Measurements from ENCODE around the gene ZBTB46.

- no peak for TF ChIP-seq CTCF (IDR thresholded peaks at IDR 0.05)
- TF ChIP-seq POLR2A (IDR thresholded peaks at IDR 0.05): no peak
These were observed 17.2 kb upstream of the ZBTB46 start for GRCh38 chr20:63848003-63848911.

Data from tibial nerve (tissue), 3 donors.